Loucy (cell line): ENCODE measurements around the gene ARHGAP45.

Experiments
- CTCF ChIP-seq: fragments of 200-600 bp; sonication (generic); conservative IDR thresholded peaks from 2 replicates; pipeline ENCODE4 v1.5.1; 2014; ENCODE audit warnings: mild to moderate bottlenecking, antibody characterized with exemption, low read length
- EZH2phosphoT487 ChIP-seq: fragments of 200-600 bp; IDR thresholded peaks from 2 replicates; pipeline ENCODE4 v1.6.1; 2018; ENCODE audit warnings: antibody characterized with exemption, mild to moderate bottlenecking, moderate library complexity, borderline replicate concordance

GRCh38 chr19:1073956-1074517 lies 7.1 kb downstream of the ARHGAP45 start:
- TF ChIP-seq CTCF (no peak), EZH2phosphoT487 (no peak)
